Pulmonary artery endothelial cell (primary cell): Measurements from ENCODE around the gene GALNTL6. TPM values are rescaled to one million over a fixed set of nuclear protein-coding genes. Genes with fewer than 3 reads are reported as not detected.
"Not testable (repeated sequence)": the region's sequence is repeated elsewhere in the genome, so short reads cannot be mapped to it uniquely, and the experiment has no call there.

Source experiments
- DNase-seq: peaks from one replicate; pipeline ENCODE4 v3.0.0-alpha.2; 2011; ENCODE audit warnings: low read depth, low spot score
- total RNA-seq: library from RNA; depleted of rRNA; stranded (reverse); fragments of >200 nt; gene quantifications from 2 replicates; pipeline ENCODE4 v1.2.3, GENCODE V29; 2014

The GALNTL6 gene
- total RNA-seq, 1 donor from 2014 or later, result not detected

GRCh38 chr4:172858731-172859230 is 1045.6 kb downstream of the GALNTL6 start:
- no peak for DNase-seq

GRCh38 chr4:172865103-172865502 is 1051.9 kb downstream of the GALNTL6 start:
- no peak for DNase-seq

GRCh38 chr4:172865531-172866127 is 1052.4 kb downstream of the GALNTL6 start:
- no peak for DNase-seq

- DNase-seq, result no peak
These were observed 1053.2 kb downstream of the GALNTL6 start for GRCh38 chr4:172866421-172866820.

GRCh38 chr4:172867835-172868234 is 1054.6 kb downstream of the GALNTL6 start:
- DNase-seq, result no peak

GRCh38 chr4:172868271-172868670 is 1055.1 kb downstream of the GALNTL6 start:
- DNase-seq, result no peak

DNA sequence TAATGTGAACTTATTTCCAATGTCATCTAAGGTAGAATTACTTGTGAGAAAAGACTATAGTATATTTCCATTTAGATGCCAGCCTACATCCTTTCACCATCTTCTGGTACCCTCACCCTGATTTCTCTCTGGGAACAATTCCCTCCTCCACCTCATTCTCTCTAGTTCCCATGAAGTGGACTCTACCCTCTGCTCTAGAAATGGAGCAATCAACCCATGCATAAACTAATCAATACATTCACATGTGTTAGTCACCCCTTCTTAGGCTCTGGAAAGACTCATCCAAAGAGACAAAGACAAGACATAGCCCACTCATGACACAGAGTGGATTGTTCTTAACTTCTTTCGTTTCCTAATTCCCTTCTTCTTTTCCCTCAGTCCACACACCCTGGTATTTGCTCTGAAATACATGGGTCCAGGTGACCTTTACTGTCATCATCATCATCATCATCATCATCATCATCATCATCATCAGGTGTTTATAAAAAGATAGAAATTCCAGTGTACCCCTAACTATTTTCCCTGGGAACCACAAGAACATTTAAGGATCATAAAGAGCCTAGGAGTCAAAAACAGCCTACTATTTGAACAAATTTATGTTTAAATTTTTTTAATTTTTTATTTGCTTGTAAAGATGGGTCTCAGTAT is 1056.5 kb downstream of the GALNTL6 start:
- no peak for DNase-seq

DNA sequence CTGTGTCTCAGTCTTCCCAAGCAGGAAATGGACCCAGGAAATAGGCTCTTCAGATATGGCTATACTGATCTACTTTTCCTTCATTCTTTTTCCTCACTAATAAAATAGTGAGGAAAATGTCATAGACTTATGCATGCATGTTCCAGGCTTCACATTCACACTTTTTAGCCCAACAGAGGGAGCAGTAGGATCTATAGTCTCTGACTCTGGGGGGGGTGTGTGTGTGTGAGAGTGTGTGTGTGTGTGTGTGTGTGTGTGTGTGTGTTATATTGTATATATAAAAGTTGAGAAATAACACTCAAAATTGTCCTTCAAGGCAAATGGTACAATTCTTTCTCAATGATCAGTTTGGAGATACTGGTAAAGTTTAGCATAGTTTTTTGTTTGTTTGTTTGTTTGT is 1058.2 kb downstream of the GALNTL6 start:
- no peak for DNase-seq

DNA sequence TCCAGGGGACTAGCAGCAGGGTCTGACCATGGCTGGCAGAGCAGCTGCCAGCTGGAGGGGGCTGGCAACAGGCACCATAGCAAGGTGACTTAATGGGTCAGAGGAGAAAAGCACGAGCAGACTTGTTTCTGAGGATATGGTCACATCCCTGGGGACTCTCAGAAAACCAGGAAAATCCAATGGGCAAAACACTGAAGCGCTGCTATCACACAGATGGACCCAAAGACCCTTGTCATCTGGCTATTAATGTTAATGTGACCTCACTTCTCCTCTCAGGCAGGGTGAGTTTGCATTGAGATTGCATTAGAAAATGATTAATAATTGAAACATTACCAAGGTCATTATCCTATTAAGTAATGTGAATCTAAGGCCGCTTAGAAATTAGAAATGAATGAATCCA is 1061.7 kb downstream of the GALNTL6 start:
- no peak for DNase-seq

- DNase-seq, result no peak
These were observed 1063.2 kb downstream of the GALNTL6 start for GRCh38 chr4:172876394-172876793.

- DNase-seq, result no peak
These were observed 1068.4 kb downstream of the GALNTL6 start for GRCh38 chr4:172881645-172882044.

GRCh38 chr4:172887358-172887757 is 1074.2 kb downstream of the GALNTL6 start:
- DNase-seq, result not testable (repeated sequence)

GRCh38 chr4:172887959-172888358 is 1074.8 kb downstream of the GALNTL6 start:
- no peak for DNase-seq

DNA sequence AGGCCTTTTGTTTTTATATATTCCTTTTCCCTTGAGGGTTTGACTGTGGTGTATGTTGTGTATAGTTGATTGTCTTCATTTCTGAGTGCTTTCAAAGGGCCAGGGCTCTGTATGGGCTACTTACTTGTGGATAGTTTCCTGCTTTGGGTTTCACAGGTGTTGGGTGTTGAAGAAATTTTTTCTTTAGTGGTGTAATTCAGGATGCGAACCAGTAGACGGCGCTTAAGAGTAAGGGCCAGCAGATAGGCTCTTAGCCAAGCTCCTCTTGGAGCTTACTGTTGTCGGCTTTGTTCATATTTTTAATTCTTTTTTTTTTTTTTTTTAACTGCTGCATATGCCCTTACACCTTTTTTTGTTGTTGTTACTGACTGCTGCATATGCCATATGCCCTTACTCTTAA is 1079.1 kb downstream of the GALNTL6 start:
- DNase-seq, result no peak

- no peak for DNase-seq
These were observed 1082.5 kb downstream of the GALNTL6 start for GRCh38 chr4:172895699-172896098.

- DNase-seq, result no peak
These were observed 1083.8 kb downstream of the GALNTL6 start for GRCh38 chr4:172897046-172897445.

DNA sequence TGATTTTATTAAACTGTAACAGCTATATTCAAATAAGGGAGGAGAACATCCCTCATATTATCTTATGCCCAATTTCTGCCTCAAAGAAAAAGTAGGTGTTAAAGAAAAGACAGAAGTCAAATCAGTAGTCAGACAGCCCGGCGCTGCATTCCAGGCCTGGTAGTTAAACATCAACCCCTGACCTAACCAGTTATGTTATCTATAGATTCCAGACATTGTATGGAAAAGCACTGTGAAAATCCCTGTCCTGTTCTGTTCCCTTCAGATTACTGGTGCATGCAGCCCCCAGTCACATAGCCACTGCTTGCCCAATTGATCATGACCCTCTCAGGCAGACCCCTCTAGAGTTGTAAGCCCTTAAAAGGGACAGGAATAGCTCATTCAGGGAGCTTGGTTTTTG is 1085.5 kb downstream of the GALNTL6 start:
- no peak for DNase-seq

- no peak for DNase-seq
These were observed 1086.7 kb downstream of the GALNTL6 start for GRCh38 chr4:172899861-172900260.

- DNase-seq, result no peak
These were observed 1087.7 kb downstream of the GALNTL6 start for GRCh38 chr4:172900900-172901299.

DNA sequence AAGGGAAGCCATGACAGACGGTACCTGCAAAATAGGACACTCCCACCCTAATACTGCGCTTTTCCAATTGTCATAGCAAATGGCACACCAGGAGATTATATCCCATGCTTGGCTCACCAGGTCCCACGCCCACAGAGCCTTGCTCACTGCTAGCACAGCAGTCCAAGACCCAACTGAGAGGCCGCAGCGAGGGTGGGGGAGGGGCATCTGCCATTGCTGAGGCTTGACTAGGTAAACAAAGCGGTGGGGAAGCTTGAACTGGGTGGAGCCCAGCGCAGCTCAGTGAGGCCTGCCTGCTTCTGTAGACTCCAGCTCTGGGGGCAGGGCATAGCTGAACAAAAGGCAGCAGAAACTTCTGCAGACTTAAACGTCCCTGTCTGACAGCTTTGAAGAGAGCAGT is 1099.3 kb downstream of the GALNTL6 start:
- not testable (repeated sequence) for DNase-seq

GRCh38 chr4:172917403-172917802 is 1104.2 kb downstream of the GALNTL6 start:
- DNase-seq, result not testable (repeated sequence)

GRCh38 chr4:172919269-172919668 is 1106.1 kb downstream of the GALNTL6 start:
- DNase-seq, result no peak
